ENCODE data around the gene TMC8.

Gene TMC8

GRCh38 chr17:78163881-78164747 lies 33.5 kb downstream of the TMC8 start:
- no peaks in the 10 kb centered on the region for H4K20me1 ChIP-seq (ENCODE audit: insufficient read depth, low read length)
- peaks cover 7% of the 10 kb centered on the region for H3K36me3 ChIP-seq (replicated peaks; ENCODE audit: low read depth, low read length)
- H3K9me3 ChIP-seq (ENCODE audit: insufficient read depth, low read length), result no peaks in the 10 kb centered on the region
- TF ChIP-seq EZH2phosphoT487 (IDR thresholded peaks at IDR 0.05; ENCODE audit: low read depth) (no peak), CTCF (IDR thresholded peaks at IDR 0.05; ENCODE audit: low read depth, low read length) (no peak)
- H2AFZ ChIP-seq (ENCODE audit: low read depth, low read length), result no peak overlapping the region
- no peaks in the 10 kb centered on the region for H3K27me3 ChIP-seq (ENCODE audit: low read depth, low read length)
- H3K4me2 ChIP-seq (ENCODE audit: low read length), result no peak overlapping the region
- H3K27ac ChIP-seq (ENCODE audit: low read length), result no peak overlapping the region
- no peak overlapping the region for H3K9ac ChIP-seq (ENCODE audit: low read length)
- H3K4me3 ChIP-seq (ENCODE audit: low read length), result no peak overlapping the region
- peaks cover 31% of the 10 kb centered on the region for H3K4me1 ChIP-seq (ENCODE audit: low read length)
- H3K79me2 ChIP-seq (ENCODE audit: low read length), result peaks cover 14% of the 10 kb centered on the region

- Histone ChIP-seq H3K27me3 (ENCODE audit: low read depth, low read length) (no peaks in the 10 kb centered on the region), H3K9me3 (ENCODE audit: insufficient read depth, low read length) (no peaks in the 10 kb centered on the region), H3K79me2 (ENCODE audit: low read length) (peaks cover 23% of the 10 kb centered on the region), H3K27ac (ENCODE audit: low read length) (no peak overlapping the region), H3K36me3 (replicated peaks; ENCODE audit: low read depth, low read length) (peaks cover 16% of the 10 kb centered on the region), H2AFZ (ENCODE audit: low read depth, low read length) (no peak overlapping the region), H3K4me2 (ENCODE audit: low read length) (no peak overlapping the region), H3K4me3 (ENCODE audit: low read length) (no peak overlapping the region), H4K20me1 (ENCODE audit: insufficient read depth, low read length) (peaks cover 7% of the 10 kb centered on the region; the same call in 1 of the 2 replicates), H3K9ac (ENCODE audit: low read length) (no peak overlapping the region), H3K4me1 (ENCODE audit: low read length) (peaks cover 26% of the 10 kb centered on the region)
- no peak for TF ChIP-seq CTCF (IDR thresholded peaks at IDR 0.05; ENCODE audit: low read depth, low read length)
Measured at GRCh38 chr17:78164748-78165607, 34.4 kb downstream of the TMC8 start.

- Histone ChIP-seq H3K79me2 (ENCODE audit: low read length) (peaks cover 37% of the 10 kb centered on the region), H4K20me1 (ENCODE audit: insufficient read depth, low read length) (peaks cover 18% of the 10 kb centered on the region; the same call in 1 of the 2 replicates), H3K9ac (ENCODE audit: low read length) (no peak overlapping the region), H3K27ac (ENCODE audit: low read length) (no peak overlapping the region), H3K4me1 (ENCODE audit: low read length) (peaks cover 29% of the 10 kb centered on the region), H3K36me3 (replicated peaks; ENCODE audit: low read depth, low read length) (peaks cover 23% of the 10 kb centered on the region), H2AFZ (ENCODE audit: low read depth, low read length) (no peak overlapping the region), H3K27me3 (ENCODE audit: low read depth, low read length) (no peaks in the 10 kb centered on the region), H3K4me2 (ENCODE audit: low read length) (no peak overlapping the region), H3K9me3 (ENCODE audit: insufficient read depth, low read length) (no peaks in the 10 kb centered on the region), H3K4me3 (ENCODE audit: low read length) (no peak overlapping the region)
- TF ChIP-seq CTCF (IDR thresholded peaks at IDR 0.05; ENCODE audit: low read depth, low read length) (no peak), EZH2phosphoT487 (IDR thresholded peaks at IDR 0.05; ENCODE audit: low read depth) (no peak)
Measured at GRCh38 chr17:78166416-78166815, 35.8 kb downstream of the TMC8 start.

Data from OCI-LY3 (cell line).